ENCODE measurements around the gene ZSWIM7.
A peak's percentile ranks its signal among the peaks of the same experiment; 100 is the strongest.

Gene ZSWIM7

GRCh38 chr17:15930426-15930825 lies 69.1 kb downstream of the ZSWIM7 start:
- no peak for TF ChIP-seq CTCF (IDR thresholded peaks at IDR 0.05; ENCODE audit: low read length, missing control alignments)
- H3K4me3 ChIP-seq (replicated peaks; ENCODE audit: low read depth, low read length), result no peak overlapping the region
- no peak for DNase-seq (ENCODE audit: low read depth)

GRCh38 chr17:15929941-15930340 lies 69.6 kb downstream of the ZSWIM7 start:
- no peak for TF ChIP-seq CTCF (IDR thresholded peaks at IDR 0.05; ENCODE audit: low read length, missing control alignments)
- no peak for DNase-seq (ENCODE audit: low read depth)
- no peak overlapping the region for H3K4me3 ChIP-seq (replicated peaks; ENCODE audit: low read depth, low read length)

GRCh38 chr17:15928286-15928785 lies 71.2 kb downstream of the ZSWIM7 start:
- no peak overlapping the region for H3K4me3 ChIP-seq (replicated peaks; ENCODE audit: low read depth, low read length)
- no peak for TF ChIP-seq CTCF (IDR thresholded peaks at IDR 0.05; ENCODE audit: low read length, missing control alignments)
- DNase-seq (ENCODE audit: low read depth), result peak; percentile 51

Data from fibroblast of pulmonary artery (primary cell).